ENCODE data around the gene ITSN1.

The ITSN1 gene

GRCh38 chr21:33794596-33794995 lies 152.3 kb downstream of the ITSN1 start:
- no peak overlapping the region for H2BK120ac ChIP-seq (ENCODE audit: insufficient read depth, low read length, poor library complexity)
- H3K9me3 ChIP-seq (ENCODE audit: insufficient read depth, low read depth, low read length): no peaks in the 10 kb centered on the region
- no peak overlapping the region for H3K4me3 ChIP-seq (ENCODE audit: low read depth, low read length)
- H4K12ac ChIP-seq (ENCODE audit: low read depth, low read length): no peak overlapping the region
- no peak overlapping the region for H2BK12ac ChIP-seq (ENCODE audit: low read length)
- H3K27me3 ChIP-seq (ENCODE audit: insufficient read depth, low read length): no peaks in the 10 kb centered on the region
- no peaks in the 10 kb centered on the region for H3K79me2 ChIP-seq (ENCODE audit: control insufficient read depth, insufficient read depth, low read length, poor library complexity)
- H3K27ac ChIP-seq (ENCODE audit: low read depth, low read length): no peak overlapping the region
- H2AFZ ChIP-seq (ENCODE audit: insufficient read depth, low read length, poor library complexity): no peak overlapping the region
- no peaks in the 10 kb centered on the region for H3K4me1 ChIP-seq (ENCODE audit: control insufficient read depth in 1 of 2, insufficient read depth in 2 of 2, low read length in 2 of 2)
- H2BK5ac ChIP-seq (ENCODE audit: low read depth, low read length, poor library complexity): no peak overlapping the region
- H3K14ac ChIP-seq (ENCODE audit: low read length): no peak overlapping the region
- no peak overlapping the region for H3K18ac ChIP-seq (ENCODE audit: low read length)
- H4K8ac ChIP-seq (ENCODE audit: low read depth, low read length): no peak overlapping the region
- H3K23ac ChIP-seq (ENCODE audit: low read length): no peak overlapping the region
- no peaks in the 10 kb centered on the region for H3K79me1 ChIP-seq (ENCODE audit: low read length)
- H3K4ac ChIP-seq (ENCODE audit: low read depth, low read length): no peak overlapping the region
- H4K91ac ChIP-seq (ENCODE audit: low read depth, low read length): no peak overlapping the region
- no peak overlapping the region for H2AK5ac ChIP-seq (ENCODE audit: low read length)
- no CpG with 5 or more reads among the region's 2 CpGs for WGBS (ENCODE audit: extremely low coverage, insufficient coverage, insufficient read length)
- no peak for DNase-seq
- no peak overlapping the region for H3K9ac ChIP-seq (ENCODE audit: low read length)
- peaks cover 14 to 16% of the 10 kb centered on the region in 2 experiments for H3K36me3 ChIP-seq (ENCODE audit: control insufficient read depth in 1 of 2, insufficient read depth in 2 of 2, low read length in 2 of 2)
- H3K4me2 ChIP-seq (ENCODE audit: low read length): no peak overlapping the region

GRCh38 chr21:33797565-33797964 lies 155.3 kb downstream of the ITSN1 start:
- no CpG with 5 or more reads among the region's 5 CpGs for WGBS (ENCODE audit: extremely low coverage, insufficient coverage, insufficient read length)
- Histone ChIP-seq H3K9ac (ENCODE audit: low read length) (no peak overlapping the region), H2AK5ac (ENCODE audit: low read length) (no peak overlapping the region), H4K12ac (ENCODE audit: low read depth, low read length) (no peak overlapping the region), H3K4me1 (ENCODE audit: control insufficient read depth in 1 of 2, insufficient read depth in 2 of 2, low read length in 2 of 2) (no peaks in the 10 kb centered on the region), H2AFZ (ENCODE audit: insufficient read depth, low read length, poor library complexity) (no peak overlapping the region), H3K27ac (ENCODE audit: low read depth, low read length) (no peak overlapping the region), H3K4me2 (ENCODE audit: low read length) (no peak overlapping the region), H2BK120ac (ENCODE audit: insufficient read depth, low read length, poor library complexity) (no peak overlapping the region), H2BK5ac (ENCODE audit: low read depth, low read length, poor library complexity) (no peak overlapping the region), H3K14ac (ENCODE audit: low read length) (no peak overlapping the region), H2BK12ac (ENCODE audit: low read length) (no peak overlapping the region), H3K79me1 (ENCODE audit: low read length) (no peaks in the 10 kb centered on the region), H3K36me3 (ENCODE audit: control insufficient read depth in 1 of 2, insufficient read depth in 2 of 2, low read length in 2 of 2) (peaks cover 18 to 19% of the 10 kb centered on the region in 2 experiments), H3K9me3 (ENCODE audit: insufficient read depth, low read depth, low read length) (no peaks in the 10 kb centered on the region), H4K91ac (ENCODE audit: low read depth, low read length) (no peak overlapping the region), H3K4ac (ENCODE audit: low read depth, low read length) (no peak overlapping the region), H3K27me3 (ENCODE audit: insufficient read depth, low read length) (no peaks in the 10 kb centered on the region), H3K23ac (ENCODE audit: low read length) (no peak overlapping the region), H3K4me3 (ENCODE audit: low read depth, low read length) (no peak overlapping the region), H3K18ac (ENCODE audit: low read length) (no peak overlapping the region), H3K79me2 (ENCODE audit: control insufficient read depth, insufficient read depth, low read length, poor library complexity) (no peaks in the 10 kb centered on the region), H4K8ac (ENCODE audit: low read depth, low read length) (no peak overlapping the region)
- no peak for DNase-seq

GRCh38 chr21:33799378-33800090 lies 157.2 kb downstream of the ITSN1 start:
- Histone ChIP-seq H3K9me3 (ENCODE audit: insufficient read depth, low read depth, low read length) (no peaks in the 10 kb centered on the region), H3K79me1 (ENCODE audit: low read length) (no peaks in the 10 kb centered on the region), H3K4me2 (ENCODE audit: low read length) (no peak overlapping the region), H3K36me3 (ENCODE audit: control insufficient read depth in 1 of 2, insufficient read depth in 2 of 2, low read length in 2 of 2) (peaks cover 15 to 19% of the 10 kb centered on the region in 2 experiments), H3K4me3 (ENCODE audit: low read depth, low read length) (no peak overlapping the region), H3K23ac (ENCODE audit: low read length) (no peak overlapping the region), H3K18ac (ENCODE audit: low read length) (no peak overlapping the region), H3K4ac (ENCODE audit: low read depth, low read length) (no peak overlapping the region), H4K91ac (ENCODE audit: low read depth, low read length) (no peak overlapping the region), H3K9ac (ENCODE audit: low read length) (no peak overlapping the region), H4K12ac (ENCODE audit: low read depth, low read length) (no peak overlapping the region), H2AK5ac (ENCODE audit: low read length) (no peak overlapping the region), H2AFZ (ENCODE audit: insufficient read depth, low read length, poor library complexity) (no peak overlapping the region), H3K27me3 (ENCODE audit: insufficient read depth, low read length) (no peaks in the 10 kb centered on the region), H4K8ac (ENCODE audit: low read depth, low read length) (no peak overlapping the region), H2BK5ac (ENCODE audit: low read depth, low read length, poor library complexity) (no peak overlapping the region), H3K4me1 (ENCODE audit: control insufficient read depth in 1 of 2, insufficient read depth in 2 of 2, low read length in 2 of 2) (no peaks in the 10 kb centered on the region), H2BK12ac (ENCODE audit: low read length) (no peak overlapping the region), H3K14ac (ENCODE audit: low read length) (no peak overlapping the region), H2BK120ac (ENCODE audit: insufficient read depth, low read length, poor library complexity) (no peak overlapping the region), H3K79me2 (ENCODE audit: control insufficient read depth, insufficient read depth, low read length, poor library complexity) (no peaks in the 10 kb centered on the region), H3K27ac (ENCODE audit: low read depth, low read length) (no peak overlapping the region)
- peak; percentile 83 to 92 for DNase-seq
- no CpG with 5 or more reads among the region's 5 CpGs for WGBS (ENCODE audit: extremely low coverage, insufficient coverage, insufficient read length)

GRCh38 chr21:33800753-33801423 lies 158.6 kb downstream of the ITSN1 start:
- H3K9me3 ChIP-seq (ENCODE audit: insufficient read depth, low read depth, low read length): no peaks in the 10 kb centered on the region
- H3K23ac ChIP-seq (ENCODE audit: low read length): no peak overlapping the region
- H3K4ac ChIP-seq (ENCODE audit: low read depth, low read length): no peak overlapping the region
- no peak overlapping the region for H2BK12ac ChIP-seq (ENCODE audit: low read length)
- no CpG with 5 or more reads among the region's 5 CpGs for WGBS (ENCODE audit: extremely low coverage, insufficient coverage, insufficient read length)
- no peak overlapping the region for H2BK120ac ChIP-seq (ENCODE audit: insufficient read depth, low read length, poor library complexity)
- H2BK5ac ChIP-seq (ENCODE audit: low read depth, low read length, poor library complexity): no peak overlapping the region
- H3K4me1 ChIP-seq (ENCODE audit: control insufficient read depth in 1 of 2, insufficient read depth in 2 of 2, low read length in 2 of 2): no peaks in the 10 kb centered on the region
- no peaks in the 10 kb centered on the region for H3K27me3 ChIP-seq (ENCODE audit: insufficient read depth, low read length)
- H2AFZ ChIP-seq (ENCODE audit: insufficient read depth, low read length, poor library complexity): no peak overlapping the region
- no peaks in the 10 kb centered on the region for H3K79me2 ChIP-seq (ENCODE audit: control insufficient read depth, insufficient read depth, low read length, poor library complexity)
- no peak overlapping the region for H3K9ac ChIP-seq (ENCODE audit: low read length)
- peak in 1 of 2 donors; percentile 20 for DNase-seq
- H2AK5ac ChIP-seq (ENCODE audit: low read length): no peak overlapping the region
- H3K27ac ChIP-seq (ENCODE audit: low read depth, low read length): no peak overlapping the region
- no peak overlapping the region for H3K18ac ChIP-seq (ENCODE audit: low read length)
- H3K4me3 ChIP-seq (ENCODE audit: low read depth, low read length): no peak overlapping the region
- H3K4me2 ChIP-seq (ENCODE audit: low read length): no peak overlapping the region
- H4K12ac ChIP-seq (ENCODE audit: low read depth, low read length): no peak overlapping the region
- H3K36me3 ChIP-seq (ENCODE audit: control insufficient read depth in 1 of 2, insufficient read depth in 2 of 2, low read length in 2 of 2): peaks cover 13 to 14% of the 10 kb centered on the region in 2 experiments
- no peak overlapping the region for H3K14ac ChIP-seq (ENCODE audit: low read length)
- H4K91ac ChIP-seq (ENCODE audit: low read depth, low read length): no peak overlapping the region
- no peak overlapping the region for H4K8ac ChIP-seq (ENCODE audit: low read depth, low read length)
- H3K79me1 ChIP-seq (ENCODE audit: low read length): no peaks in the 10 kb centered on the region
